Panc1 (cell line): ENCODE results near the gene KLF15.

Experiments used
- CTCF ChIP-seq: fragments of 450-650 bp; IDR thresholded peaks from 2 replicates; pipeline ENCODE4 v1.5.1; 2017; ENCODE audit warnings: mild to moderate bottlenecking
- POLR2AphosphoS5 ChIP-seq: IDR thresholded peaks from 2 replicates; pipeline ENCODE4 v1.6.1; 2012; ENCODE audit warnings: mild to moderate bottlenecking, low read depth, low read length, moderate library complexity
- REST ChIP-seq, 2 experiments: IDR thresholded peaks; 2 replicates each; pipeline ENCODE4 v1.6.1; 2011 to 2012; ENCODE audit warnings: low read depth in 2 of 2, control low read depth in 1 of 2, low read length in 1 of 2, mild to moderate bottlenecking in 1 of 2, moderate library complexity in 1 of 2; ENCODE audit not compliant: insufficient read depth in 1 of 2
- SIN3A ChIP-seq: IDR thresholded peaks from 2 replicates; pipeline ENCODE4 v1.6.1; 2012; ENCODE audit warnings: low read depth, mild to moderate bottlenecking, low read length, moderate library complexity, borderline replicate concordance; ENCODE audit not compliant: insufficient read depth

- TF ChIP-seq CTCF (no peak), SIN3A (no peak), POLR2AphosphoS5 (no peak), REST (IDR thresholded peaks at IDR 0.05; ENCODE audit: insufficient read depth in 1 of 2, low read depth in 2 of 2, low read length in 1 of 2) (no peak)
Observed at GRCh38 chr3:126372413-126373145, 15.4 kb upstream of the KLF15 start.
